GM21360 (cell line): ENCODE data around the gene MTPN.
A peak's percentile ranks its signal among the peaks of the same experiment; 100 is the strongest.

ENCODE experiments used
- ATAC-seq: cut with Tn5 transposase; IDR thresholded peaks from one replicate; pipeline ENCODE4 v1.9.1; 2021; ENCODE audit warnings: mild to moderate bottlenecking, moderate library complexity; ENCODE audit not compliant: unreplicated experiment

The MTPN gene, protein sequence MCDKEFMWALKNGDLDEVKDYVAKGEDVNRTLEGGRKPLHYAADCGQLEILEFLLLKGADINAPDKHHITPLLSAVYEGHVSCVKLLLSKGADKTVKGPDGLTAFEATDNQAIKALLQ

DNA sequence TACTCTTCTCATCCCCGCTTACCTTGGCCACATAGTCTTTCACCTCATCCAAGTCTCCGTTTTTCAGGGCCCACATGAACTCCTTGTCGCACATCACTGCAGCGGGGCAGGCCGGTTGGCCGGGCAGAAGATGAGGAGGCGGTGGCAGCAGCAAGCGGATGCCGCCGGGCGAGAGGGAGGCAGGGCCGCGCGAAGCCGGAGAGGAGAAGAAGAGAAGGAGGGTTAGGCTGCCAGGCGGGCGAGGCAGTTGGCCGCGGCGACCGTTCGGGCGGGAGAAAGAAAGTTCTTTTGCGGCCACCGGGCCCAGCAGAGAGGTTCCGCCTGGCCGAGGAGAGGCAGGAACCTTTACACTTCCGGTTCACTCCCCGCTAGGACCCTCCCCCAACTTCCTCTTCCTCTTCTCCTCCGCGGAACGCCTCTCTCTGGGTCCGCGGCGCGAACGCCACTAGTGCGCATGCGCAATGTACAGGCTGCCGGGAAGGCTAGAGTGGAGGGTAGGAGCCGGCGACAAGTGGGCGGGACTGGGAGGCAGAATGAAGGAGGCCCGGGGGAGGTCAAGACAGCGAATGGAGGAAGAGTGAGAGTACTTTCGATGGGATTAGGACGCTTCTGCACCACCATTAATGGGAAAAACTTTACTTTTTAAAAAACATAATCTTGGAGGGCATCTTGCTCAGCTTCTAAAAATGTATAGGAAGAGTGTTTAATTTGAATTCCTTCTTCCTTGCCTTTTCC is at the start of gene MTPN:
Gene MTPN, minus strand, starts transcription at position 353 of the 735 bp plus-strand sequence. Its CDS starts 259 bp downstream, at position 94.
- ATAC-seq = peak; percentile 49

DNA sequence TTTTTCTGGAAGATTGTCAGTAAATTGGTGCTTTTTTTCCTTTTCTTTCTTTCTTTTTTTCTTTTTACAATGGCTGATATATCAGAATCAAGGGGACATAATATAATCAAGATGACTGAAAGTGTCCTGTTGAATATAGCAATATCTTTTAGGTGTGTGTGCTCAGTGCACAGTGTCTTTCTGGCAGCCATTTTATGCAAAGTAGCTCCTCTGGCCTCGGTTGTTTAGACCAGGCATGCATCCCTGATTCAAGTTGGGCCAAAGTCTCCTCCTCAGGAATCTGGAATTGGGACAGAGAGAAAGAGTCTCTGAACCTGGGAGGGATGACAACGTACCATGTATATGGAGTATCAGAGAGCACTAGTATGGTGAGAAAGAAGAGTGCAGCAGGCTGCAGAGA is 49.0 kb upstream of the MTPN start:
- ATAC-seq = no peak

DNA sequence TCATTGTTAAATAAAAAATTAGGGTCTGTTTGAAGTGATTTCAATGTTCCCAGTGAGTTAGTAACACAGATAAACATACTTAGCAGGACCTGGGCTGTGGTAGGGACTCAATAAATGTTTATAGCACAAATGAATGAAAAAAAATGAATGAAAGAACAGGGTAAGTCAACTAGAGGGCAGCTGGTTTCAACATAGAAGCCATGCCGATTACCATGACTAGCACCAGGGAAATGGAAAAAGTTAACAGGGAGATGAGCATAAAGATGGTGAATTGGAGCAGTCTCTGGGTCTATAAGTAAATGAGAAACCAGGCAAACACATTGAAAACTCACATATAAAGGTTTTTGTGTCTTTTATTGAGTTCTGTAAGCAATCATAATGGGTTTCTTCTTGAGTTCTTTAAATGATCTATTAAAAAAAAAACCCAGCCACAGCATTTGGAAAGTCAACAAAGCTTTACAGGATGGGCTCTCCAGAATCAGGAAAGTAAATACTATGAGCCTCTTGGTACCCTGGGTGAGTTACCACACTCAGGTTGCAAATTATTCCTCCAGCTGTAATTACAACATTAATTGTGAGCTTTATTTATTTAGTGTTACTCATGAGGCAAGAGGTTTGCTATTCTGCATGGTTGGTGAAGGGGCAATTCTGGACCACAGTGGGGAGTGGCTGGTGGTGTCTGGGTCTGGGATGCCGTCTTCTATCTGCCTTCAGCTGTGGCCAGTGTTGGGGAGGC is 46.1 kb upstream of the MTPN start:
- ATAC-seq = no peak

DNA sequence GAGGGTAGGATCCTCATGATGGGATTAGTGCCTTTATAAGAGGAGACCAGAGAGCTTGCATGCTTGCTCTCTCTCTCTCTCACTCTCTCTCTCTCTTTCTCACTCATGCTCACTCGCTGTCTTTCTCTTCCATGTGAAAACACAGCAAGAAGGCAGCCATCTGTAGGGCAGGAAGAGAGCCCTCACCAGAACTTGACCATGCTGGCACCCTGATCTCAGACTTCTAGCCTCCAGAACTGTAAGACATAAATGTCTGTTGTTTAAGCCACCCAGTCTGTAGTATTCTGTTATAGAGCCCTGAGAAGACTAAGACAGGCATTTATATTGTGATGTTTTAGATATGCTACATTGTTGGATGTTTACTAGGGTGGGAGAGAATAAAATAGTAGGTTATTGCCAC is 43.4 kb upstream of the MTPN start:
- no peak for ATAC-seq

DNA sequence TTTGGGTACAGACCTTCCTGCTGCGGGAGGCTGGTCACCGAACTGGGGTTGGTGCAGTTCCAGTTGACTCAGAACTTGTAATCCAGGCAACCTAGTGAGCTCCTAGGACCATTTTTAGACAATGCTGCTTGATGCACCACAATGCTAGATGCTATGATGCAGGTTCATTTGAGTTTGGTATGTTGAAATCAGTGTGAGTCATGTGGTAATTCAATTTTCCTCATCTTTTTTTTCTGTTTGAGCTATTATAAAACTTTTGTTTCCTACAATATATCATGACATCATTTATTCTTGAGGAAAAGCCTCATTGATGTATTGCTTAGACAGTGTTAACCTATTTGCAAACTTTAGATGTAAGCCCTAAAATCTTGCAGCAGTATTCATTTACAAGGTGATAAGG is 40.9 kb upstream of the MTPN start:
- ATAC-seq = no peak

DNA sequence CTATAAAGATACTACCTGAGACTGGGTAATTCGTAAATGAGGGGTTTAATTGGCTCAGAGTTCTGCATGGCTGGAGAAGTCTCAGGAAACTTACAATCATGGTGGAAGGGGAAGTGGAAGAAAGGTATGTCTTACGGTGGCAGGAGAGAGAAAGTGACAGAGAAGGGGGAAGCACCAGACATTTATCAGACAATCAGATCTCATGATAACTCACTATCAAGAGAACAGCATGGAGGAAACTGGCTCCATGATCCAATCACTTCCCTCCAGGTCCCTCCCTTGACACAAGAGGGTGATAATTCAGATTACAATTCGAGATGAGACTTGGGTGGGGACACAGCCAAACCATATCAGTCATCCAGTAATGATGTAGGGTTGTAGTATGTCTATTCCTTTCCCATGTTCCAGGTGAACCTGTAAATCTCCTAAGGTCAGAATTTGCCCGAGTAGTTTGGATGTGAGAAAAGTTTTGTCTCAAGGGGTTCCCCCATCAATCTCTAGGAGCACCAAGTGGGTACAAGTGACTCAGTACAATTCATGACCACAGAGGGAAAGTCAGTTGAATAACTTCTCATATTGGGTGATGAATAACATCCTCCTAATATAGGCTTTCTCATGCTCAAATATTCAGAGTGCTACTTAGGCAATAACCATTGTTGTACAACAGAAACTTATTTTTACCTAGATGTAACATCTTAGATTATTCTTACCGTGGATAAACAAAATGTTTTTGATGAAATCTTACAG is 39.7 kb upstream of the MTPN start:
- ATAC-seq = no peak

DNA sequence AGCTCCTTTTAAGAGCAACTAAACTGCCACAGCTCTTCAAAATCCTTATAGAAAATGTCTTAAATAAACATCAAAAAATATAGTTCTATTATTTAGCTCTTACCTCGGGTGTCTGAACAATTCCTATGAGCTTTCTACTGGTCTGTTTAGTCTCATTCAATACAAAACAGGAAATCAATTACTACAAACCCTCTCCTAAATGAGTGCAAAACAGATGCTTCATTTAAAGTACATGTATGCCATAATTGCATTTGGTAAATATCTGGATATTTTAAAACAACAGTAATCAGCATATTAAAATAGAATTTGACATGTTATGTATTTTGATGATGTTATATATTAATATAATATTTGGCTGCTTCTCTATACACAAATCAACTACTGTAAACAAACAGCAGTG is 38.5 kb upstream of the MTPN start:
- ATAC-seq = no peak

DNA sequence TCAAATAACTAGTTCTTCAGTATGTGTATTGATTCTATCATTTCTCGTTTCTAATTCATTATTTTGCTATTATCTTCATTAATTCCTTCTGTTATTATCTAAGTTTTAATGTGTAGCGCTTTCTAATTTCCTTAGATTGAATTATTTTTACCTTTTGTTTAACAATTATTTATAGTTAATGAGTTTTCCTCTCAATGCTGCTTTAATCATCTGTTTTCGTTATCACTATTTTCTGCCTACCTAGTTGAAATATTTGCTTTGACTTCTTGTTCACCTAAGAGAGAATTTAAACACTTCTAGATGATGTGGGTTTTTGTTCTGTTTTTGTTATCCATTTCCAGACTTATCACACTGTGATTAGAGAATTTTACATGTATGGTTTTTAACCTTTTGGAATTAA is 37.5 kb upstream of the MTPN start:
- ATAC-seq = no peak

DNA sequence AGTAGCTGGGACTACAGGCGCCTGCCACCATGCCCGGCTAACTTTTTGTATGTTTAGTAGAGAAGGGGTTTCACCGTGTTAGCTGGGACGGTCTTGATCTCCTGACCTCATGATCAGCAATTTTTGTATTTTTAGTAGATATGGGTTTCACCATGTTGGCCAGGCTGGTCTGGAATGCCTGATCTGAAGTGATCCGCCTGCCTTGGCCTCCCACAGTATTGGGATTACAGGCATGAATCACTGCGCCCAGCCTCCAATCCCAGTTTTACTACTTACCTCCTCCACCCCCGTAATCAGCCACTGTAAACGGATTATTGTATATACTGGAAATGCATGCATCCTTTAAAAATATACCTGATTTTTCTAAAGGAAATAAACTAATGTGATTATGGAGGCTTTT is 35.1 kb upstream of the MTPN start:
- no peak for ATAC-seq

DNA sequence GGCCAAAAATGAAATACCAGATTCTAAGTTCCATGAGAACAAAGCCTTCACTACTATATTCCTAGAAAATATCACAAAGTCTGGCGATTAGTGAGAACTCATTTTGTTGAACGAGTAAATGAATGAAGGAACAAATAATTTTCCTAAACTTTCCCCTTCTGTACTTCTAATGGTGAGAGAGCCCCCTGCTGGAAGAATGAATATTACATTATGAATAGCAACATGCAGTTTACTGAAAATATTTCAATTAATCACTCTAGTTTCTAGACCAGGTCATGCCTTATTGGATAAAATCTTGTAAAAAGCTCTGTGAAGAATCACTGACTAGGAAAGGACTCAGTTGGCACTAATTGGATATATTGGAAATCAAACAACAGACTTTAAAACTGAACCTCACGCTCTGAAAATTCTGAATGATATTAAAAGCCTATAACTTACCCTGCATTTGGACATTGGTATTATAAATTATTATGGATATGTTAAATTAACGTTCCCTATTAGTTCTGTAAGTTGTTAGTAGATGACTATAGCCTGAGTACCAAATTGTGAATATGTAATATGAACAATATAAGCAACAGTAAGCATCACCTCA is 32.4 kb upstream of the MTPN start:
- ATAC-seq = no peak

DNA sequence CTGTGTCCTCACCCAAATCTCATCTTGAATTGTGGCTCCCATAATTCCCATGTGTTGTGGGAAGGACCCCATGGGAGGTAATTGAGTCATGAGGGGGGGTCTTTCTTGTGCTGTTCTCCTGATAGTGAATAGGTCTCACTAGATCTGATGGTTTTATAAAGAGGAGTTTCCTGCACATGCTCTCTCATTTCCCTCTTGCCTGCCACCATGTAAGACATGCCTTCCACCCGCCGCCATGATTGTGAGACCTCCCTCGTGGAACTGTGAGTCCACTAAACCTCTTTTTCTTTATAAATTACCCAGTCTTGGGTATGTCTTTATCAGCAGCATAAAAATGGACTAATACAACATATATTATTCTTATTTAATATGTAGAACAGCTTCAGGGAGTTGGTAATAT is 29.0 kb upstream of the MTPN start:
- ATAC-seq = no peak

DNA sequence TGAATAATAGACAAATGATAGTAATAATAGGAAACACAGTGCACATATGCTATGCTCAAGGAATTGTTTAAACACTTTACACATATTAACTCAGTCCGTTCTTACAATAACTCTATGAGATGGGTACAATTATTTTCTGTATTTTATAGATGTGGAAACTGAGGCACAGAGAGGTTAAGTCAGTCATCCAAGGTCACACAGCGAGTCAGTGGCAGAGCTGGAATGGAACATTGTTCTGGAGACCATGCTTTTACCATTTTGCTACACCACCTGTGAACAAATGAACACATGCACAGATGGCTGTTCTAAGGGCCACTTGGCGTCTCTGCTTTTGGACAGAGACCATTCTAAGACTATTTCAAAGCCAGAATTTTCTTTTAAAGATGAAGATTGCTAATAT is 26.9 kb upstream of the MTPN start:
- ATAC-seq = no peak

DNA sequence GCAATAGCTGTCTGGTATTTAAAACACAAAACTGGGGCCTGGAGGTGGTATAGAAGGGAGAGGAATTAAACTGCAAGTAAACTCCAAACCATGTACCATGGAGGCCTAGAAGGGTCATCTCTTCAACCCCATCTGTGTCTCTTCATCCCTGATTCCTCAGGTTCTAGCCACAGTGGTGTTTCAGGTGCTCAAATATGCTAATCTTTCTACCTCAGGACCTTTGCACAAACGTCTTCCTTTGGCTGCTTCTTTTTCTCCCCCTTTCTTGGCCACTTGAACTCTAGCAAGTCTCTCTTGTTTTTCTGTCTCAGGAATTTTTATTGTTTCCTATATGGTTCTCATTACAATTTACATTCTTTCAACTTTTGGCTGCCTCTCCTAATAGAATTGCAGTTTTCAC is 25.6 kb upstream of the MTPN start:
- no peak for ATAC-seq

DNA sequence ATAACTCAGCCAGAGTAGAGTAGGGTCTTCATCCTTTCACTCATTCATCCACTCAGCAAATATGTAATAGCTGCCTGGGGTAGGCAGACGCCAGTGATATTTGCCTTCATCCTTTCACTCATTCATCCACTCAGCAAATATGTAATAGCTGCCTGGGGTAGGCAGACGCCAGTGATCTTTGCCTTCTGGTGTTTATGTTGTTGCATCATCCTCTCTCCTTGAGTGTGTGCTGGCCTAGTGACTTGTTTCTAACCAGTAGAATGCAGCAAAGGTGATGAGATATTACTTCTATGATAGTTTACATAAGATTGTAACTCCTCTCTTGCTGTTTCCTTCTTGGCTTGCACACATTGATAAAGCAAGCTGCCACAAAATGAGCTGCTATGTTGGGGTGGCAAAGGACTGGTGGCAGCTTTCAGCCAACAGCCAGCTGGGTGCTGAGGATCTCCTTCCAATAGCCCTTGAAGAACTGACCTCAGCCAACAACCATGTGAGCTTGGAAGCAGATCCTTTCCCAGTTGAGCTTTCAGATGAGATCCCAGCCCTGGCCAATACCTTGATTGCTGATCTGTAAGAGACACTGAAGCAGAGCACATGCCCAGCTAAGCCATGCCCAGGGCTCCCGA is 23.2 kb upstream of the MTPN start:
- no peak for ATAC-seq

DNA sequence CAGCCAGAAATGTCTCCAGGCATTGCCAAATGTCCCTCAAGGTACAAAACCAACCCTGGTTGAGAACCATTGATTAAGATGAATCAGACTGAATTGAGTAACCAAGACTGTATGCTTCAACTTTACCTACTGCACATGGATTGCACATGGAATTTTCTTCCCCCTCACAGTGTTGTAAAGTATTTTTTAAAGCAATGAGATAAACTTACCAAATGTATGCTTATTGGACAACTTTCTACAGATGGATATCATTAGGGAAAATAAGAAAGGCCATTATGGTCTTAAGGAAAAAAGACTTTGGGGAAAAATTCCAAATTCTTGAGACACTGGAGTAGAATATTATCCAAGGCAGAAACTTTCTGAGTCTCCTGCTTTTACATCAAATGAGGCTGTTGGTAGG is 20.9 kb upstream of the MTPN start:
- ATAC-seq = no peak

DNA sequence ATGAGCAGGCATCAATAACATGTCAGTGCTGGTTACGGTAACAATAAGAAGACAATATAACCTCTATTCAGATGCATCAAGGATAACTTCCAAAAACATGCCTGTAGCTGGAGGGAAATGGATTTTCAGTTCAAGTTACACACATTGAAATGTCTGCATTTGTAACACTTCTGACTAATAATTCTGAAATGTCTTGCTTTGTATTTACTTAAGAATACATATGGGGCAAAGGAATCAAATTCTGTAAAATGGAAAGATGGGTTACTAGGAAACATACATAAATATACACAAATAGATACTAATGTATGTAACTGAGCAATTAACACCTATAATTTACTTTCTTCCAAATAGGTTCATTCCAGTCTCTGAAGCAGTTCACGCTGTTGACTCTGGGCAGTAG is 18.6 kb upstream of the MTPN start:
- no peak for ATAC-seq

DNA sequence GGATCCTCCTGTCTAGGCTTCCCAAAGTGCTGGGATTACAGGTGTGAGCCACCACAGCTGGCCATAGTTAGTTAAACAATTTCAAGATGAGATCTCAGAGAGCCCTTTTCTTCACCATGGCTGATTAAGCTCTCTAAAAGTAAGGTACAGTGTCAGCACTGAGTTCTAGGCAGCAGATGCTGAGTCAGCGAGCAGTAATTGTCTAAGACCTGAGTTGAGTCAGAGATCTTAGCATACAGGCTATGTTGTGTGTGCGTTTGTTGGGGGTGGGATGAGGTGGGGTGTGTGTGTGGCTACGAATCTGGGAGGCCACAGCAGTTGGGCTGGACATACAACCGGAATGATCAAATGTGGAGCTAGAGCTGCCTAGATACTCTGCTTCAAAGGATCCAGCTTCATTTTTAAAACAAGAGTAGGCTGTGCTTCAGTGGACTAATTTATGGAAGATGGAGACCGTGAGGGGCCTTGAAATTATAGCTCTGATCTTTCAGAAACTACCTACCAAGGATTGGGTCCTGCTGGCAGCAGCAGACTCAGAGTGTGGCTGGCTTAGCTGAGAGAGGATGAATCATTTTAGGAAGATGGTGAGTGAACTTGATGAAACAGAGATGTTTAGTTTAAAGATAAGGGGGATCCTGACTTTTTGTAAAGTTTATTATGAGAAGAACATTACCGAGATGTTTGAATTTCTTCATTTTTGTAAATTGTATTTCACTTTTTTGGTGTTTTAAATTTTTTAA is 17.5 kb upstream of the MTPN start:
- no peak for ATAC-seq

DNA sequence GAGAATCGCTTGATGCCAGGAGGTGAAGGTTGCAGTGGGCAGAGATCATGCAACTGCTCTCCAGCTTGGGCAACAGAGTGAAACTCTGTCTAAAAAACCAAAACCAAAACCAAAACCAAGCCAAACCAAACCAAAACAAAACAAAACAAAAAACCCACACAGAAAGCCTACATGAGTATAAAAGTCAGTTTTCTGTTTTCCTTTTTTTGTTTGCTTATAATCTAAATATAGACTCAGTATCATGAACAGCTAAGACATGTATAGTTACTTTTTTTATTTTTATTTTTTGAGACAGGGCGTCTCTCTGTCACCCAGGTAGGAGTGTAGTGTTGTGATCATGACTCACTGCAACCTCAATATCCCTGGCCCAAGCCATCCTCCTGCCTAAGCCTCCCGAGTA is 16.8 kb upstream of the MTPN start:
- no peak for ATAC-seq

DNA sequence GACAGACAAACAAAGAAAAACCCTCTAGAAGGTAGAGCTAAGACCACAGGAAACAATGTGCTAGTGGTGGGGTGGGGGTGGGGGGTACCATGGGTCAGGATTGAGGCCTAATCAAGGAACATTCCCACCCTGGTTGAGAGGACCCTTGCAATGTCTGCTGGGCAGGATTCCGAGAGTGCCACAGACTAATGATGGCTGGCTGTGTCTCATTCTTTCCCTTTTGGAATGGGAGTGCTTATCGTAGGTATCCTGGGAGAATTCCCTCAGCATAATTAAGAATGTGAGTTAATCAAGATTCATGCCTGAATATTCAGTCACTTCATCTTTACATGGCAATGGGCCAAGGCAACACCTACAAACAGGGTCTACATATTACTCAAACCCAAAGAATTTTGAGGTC is 14.7 kb upstream of the MTPN start:
- no peak for ATAC-seq

DNA sequence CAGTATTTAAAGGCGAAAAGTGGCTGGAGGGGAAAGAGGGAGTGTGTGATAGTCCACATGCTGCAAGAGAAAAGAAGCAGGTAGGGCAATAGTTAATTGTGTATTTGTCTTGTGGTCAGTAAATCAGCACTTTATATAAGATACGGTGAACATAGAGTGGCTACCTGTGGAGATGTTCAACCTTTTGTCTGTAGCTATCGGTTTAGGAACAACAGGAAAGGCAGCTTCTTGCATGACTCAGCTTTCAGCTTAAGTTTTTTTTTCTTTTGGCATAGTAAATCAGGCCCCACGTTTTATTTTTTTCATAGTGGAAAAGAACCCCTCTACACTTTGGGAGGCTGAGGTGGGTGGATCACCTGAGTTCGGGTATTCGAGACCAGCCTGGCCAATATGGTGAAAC is 14.2 kb upstream of the MTPN start:
- ATAC-seq = no peak
